Gastrocnemius medialis (tissue), 4 donors: ENCODE data around the gene HLCS. TPM values are rescaled to one million over a fixed set of nuclear protein-coding genes. Genes with fewer than 3 reads are reported as not detected.

Experiments used
- ATAC-seq, 2 donors: fragments of 150-250 bp; one replicate each; pipeline ENCODE4 v1.9.1; 2016
- DNase-seq, 2 donors: peaks; one replicate each; pipeline ENCODE4 v3.0.0-alpha.2; 2019
- H3K27ac ChIP-seq, 4 donors: fragments of 200-600 bp; sonication (generic); 1 replicate in 1 of 4; 2 replicates in 3 of 4; pipeline ENCODE4 v1.5.1; 2016 to 2018; ENCODE audit warnings: mild to moderate bottlenecking in 2 of 4, moderate library complexity in 1 of 4
- H3K27me3 ChIP-seq, 3 donors: fragments of 200-600 bp; sonication (generic) in 2 of 3; 1 replicate in 1 of 3; 2 replicates in 2 of 3; pipeline versions ENCODE4 v1.5.1 to v1.6.0; 2016 to 2019; ENCODE audit warnings: mild to moderate bottlenecking in 1 of 3, moderate library complexity in 1 of 3
- H3K36me3 ChIP-seq, 2 donors: fragments of 200-600 bp; sonication (generic) in 1 of 2; one replicate each; pipeline ENCODE4 v1.5.1; 2017 to 2018
- H3K4me1 ChIP-seq, 2 donors: fragments of 200-600 bp; sonication (generic) in 1 of 2; one replicate each; pipeline ENCODE4 v1.5.1; 2016 to 2017; ENCODE audit warnings: mild to moderate bottlenecking in 2 of 2
- H3K4me3 ChIP-seq, 4 donors: fragments of 200-600 bp; sonication (generic) in 3 of 4; 1 replicate in 1 of 4; 2 replicates in 3 of 4; pipeline ENCODE4 v1.5.1; 2016 to 2019; ENCODE audit warnings: mild to moderate bottlenecking in 2 of 4
- H3K9me3 ChIP-seq, 3 donors: fragments of 200-600 bp; sonication (generic) in 2 of 3; 1 replicate in 1 of 3; 2 replicates in 2 of 3; pipeline ENCODE4 v1.5.1; 2016 to 2019
- POLR2A ChIP-seq, 2 donors: fragments of 450-650 bp; IDR thresholded peaks; one replicate each; pipeline ENCODE4 v1.6.1; 2017; ENCODE audit warnings: antibody characterized with exemption in 2 of 2, mild to moderate bottlenecking in 2 of 2, moderate library complexity in 2 of 2
- in situ Hi-C, 4 donors: fragments of 200-750 bp; cut with MboI; loops; one replicate each; pipeline versions ENCODE4 v1.15.0 to v1.8.0; 2017; ENCODE audit warnings: low sequenced_read_pairs in 4 of 4
- intact Hi-C: fragments of 100-400 bp; cut with DNase I; formaldehyde crosslinking; loops from one replicate; pipeline ENCODE4 v1.15.1; 2023; ENCODE audit warnings: low total_unique reads
- total RNA-seq, 4 donors: library from RNA; depleted of rRNA; stranded (reverse); fragments of >200 nt; gene quantifications; one replicate each; pipeline versions ENCODE4 v1.1.0 to v1.2.3, GENCODE V29; 2016
- TF ChIP-seq, protein P1 (sequence below), 5 experiments: fragments of 450-650 bp in 3 of 5; fragments of 200-600 bp in 2 of 5; sonication (generic) in 2 of 5; IDR thresholded peaks in 4 of 5; conservative IDR thresholded peaks in 1 of 5; 1 replicate in 4 of 5; 2 replicates in 1 of 5; pipeline ENCODE4 v1.5.1; 2016 to 2019; ENCODE audit warnings: antibody characterized with exemption in 5 of 5, mild to moderate bottlenecking in 3 of 5, moderate library complexity in 3 of 5

The HLCS gene
- total RNA-seq, 4 donors from 2014 or later = 10.6 to 18.4 (median 15.4) TPM

DNA sequence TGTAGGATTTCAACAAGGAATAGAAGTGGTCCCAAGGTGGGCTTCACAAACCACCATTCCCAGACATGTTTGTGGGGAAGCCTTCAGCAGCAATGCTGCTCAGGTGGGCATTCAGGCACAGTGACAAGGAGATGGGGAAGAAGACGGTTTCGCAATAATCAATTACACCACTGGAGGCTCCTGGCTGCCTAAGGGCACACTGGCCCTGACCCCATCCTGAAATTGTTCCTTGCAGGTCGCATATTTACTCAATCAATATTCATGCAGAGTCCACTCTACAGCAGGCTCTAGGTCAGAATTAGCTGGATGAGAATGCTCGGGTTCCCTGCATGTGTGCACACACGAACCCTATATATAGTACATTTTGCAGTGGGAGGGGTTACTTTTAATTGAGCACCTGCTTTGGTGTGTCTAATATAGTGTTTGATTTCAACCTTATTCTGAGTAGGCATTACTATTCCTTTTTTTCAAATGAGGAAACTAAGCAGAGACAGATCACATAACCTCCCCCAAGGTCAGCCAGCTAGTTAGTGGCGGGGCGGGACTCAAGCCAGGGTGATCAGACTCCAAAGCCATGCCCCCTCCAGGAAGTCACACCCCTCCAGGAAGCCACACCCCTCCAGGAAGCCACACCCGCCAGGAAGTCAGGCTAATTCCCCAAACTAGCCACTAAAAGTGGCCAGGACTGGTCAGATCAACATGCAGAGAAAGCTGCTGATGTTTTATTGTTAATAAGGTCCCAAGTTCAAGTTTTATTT is 106.5 kb downstream of the HLCS start:
- H3K4me1 ChIP-seq = peaks cover 4 to 7% of the 10 kb centered on the region in 2 donors
- no peaks in the 10 kb centered on the region for H3K9me3 ChIP-seq
- in situ Hi-C loops = no loop called here
- peak overlapping the region in 3 of 4 donors; percentile 29 to 64 (median 37) for H3K27ac ChIP-seq
- H3K4me3 ChIP-seq = no peak overlapping the region
- intact Hi-C loops = loop anchor here (10.0 kb wide), 1 partner anchor 225 kb away; no protein-coding TSS in a partner anchor
- TF ChIP-seq POLR2A (IDR thresholded peaks at IDR 0.05) = peak; percentile 14 to 30
- TF ChIP-seq, protein P1, sequence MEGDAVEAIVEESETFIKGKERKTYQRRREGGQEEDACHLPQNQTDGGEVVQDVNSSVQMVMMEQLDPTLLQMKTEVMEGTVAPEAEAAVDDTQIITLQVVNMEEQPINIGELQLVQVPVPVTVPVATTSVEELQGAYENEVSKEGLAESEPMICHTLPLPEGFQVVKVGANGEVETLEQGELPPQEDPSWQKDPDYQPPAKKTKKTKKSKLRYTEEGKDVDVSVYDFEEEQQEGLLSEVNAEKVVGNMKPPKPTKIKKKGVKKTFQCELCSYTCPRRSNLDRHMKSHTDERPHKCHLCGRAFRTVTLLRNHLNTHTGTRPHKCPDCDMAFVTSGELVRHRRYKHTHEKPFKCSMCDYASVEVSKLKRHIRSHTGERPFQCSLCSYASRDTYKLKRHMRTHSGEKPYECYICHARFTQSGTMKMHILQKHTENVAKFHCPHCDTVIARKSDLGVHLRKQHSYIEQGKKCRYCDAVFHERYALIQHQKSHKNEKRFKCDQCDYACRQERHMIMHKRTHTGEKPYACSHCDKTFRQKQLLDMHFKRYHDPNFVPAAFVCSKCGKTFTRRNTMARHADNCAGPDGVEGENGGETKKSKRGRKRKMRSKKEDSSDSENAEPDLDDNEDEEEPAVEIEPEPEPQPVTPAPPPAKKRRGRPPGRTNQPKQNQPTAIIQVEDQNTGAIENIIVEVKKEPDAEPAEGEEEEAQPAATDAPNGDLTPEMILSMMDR (IDR thresholded peaks at IDR 0.05 in 4 of 5, conservative IDR thresholded peaks at IDR 0.05 in 1 of 5) = no peak
- DNase-seq (peak; percentile 42 to 55), ATAC-seq (peak; percentile 68 to 82)
- H3K27me3 ChIP-seq = no peaks in the 10 kb centered on the region
- H3K36me3 ChIP-seq = no peaks in the 10 kb centered on the region

DNA sequence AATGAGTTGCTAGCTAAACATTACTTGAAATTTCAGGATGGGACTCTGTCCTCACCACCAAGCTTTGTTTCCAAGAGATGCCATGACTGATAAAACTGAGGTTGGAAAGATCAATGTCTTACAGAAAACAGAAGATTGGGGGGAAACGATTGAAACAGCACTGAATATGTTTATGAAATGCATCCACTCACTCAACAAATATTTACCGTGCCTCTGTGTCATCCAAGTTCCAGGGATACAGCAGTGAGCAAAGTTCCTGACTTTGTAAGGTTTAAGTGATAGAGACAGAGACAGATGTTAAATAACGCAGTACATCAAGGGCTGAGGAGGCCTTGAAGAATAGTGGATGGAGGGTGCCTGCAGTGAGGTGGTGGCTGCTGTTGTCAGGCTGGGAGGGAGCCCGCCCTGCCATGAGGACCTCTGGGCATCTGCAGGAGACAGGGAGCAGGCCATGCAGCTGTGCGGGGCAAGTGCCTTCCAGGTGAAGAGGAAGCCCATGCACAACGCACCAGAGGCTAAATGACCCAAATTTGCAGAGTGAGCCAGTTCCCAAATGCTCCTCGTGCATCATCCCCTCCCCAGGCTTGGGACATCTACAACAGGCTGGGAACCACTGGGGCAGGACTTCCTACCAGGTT is 108.0 kb downstream of the HLCS start:
- ATAC-seq = no peak
- peaks cover 4 to 11% of the 10 kb centered on the region in 2 donors for H3K4me1 ChIP-seq
- no peaks in the 10 kb centered on the region for H3K9me3 ChIP-seq
- no peak for TF ChIP-seq POLR2A (IDR thresholded peaks at IDR 0.05)
- TF ChIP-seq, protein P1 (IDR thresholded peaks at IDR 0.05 in 4 of 5, conservative IDR thresholded peaks at IDR 0.05 in 1 of 5) = no peak
- H3K27me3 ChIP-seq = no peaks in the 10 kb centered on the region
- DNase-seq = no peak
- intact Hi-C loops (loop anchor here (10.0 kb wide), 1 partner anchor 224 kb away; no protein-coding TSS in a partner anchor), in situ Hi-C loops (no loop called here)
- H3K4me3 ChIP-seq = no peak overlapping the region
- H3K36me3 ChIP-seq = no peaks in the 10 kb centered on the region
- no peak overlapping the region for H3K27ac ChIP-seq

DNA sequence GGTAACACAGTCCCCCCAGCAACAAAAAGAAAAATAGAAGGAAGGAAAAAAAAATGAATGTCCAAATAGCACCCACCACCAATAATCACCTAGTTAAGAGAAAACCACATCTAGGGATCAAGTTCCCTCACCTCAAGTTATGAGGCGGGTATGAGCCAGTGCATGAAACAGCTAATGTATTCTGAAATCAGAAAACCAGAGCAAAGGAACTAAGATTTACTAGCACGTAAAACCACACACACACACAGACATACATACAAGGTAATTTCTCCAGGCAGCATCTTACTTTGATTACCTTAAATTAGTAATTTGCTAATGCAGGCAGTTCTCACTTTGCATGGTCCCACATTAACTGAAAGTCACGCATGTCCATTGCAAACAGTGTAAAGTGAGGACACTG is 109.8 kb downstream of the HLCS start:
- intact Hi-C loops = loop anchor here (10.0 kb wide), 1 partner anchor 222 kb away; no protein-coding TSS in a partner anchor
- peaks cover 4 to 11% of the 10 kb centered on the region in 2 donors for H3K4me1 ChIP-seq
- H3K36me3 ChIP-seq = no peaks in the 10 kb centered on the region
- in situ Hi-C loops = no loop called here
- DNase-seq = no peak
- TF ChIP-seq, protein P1 (IDR thresholded peaks at IDR 0.05 in 4 of 5, conservative IDR thresholded peaks at IDR 0.05 in 1 of 5) = no peak
- TF ChIP-seq POLR2A (IDR thresholded peaks at IDR 0.05) = no peak
- no peak for ATAC-seq
- no peak overlapping the region for H3K27ac ChIP-seq
- H3K9me3 ChIP-seq = no peaks in the 10 kb centered on the region
- H3K27me3 ChIP-seq = no peaks in the 10 kb centered on the region
- no peak overlapping the region for H3K4me3 ChIP-seq

DNA sequence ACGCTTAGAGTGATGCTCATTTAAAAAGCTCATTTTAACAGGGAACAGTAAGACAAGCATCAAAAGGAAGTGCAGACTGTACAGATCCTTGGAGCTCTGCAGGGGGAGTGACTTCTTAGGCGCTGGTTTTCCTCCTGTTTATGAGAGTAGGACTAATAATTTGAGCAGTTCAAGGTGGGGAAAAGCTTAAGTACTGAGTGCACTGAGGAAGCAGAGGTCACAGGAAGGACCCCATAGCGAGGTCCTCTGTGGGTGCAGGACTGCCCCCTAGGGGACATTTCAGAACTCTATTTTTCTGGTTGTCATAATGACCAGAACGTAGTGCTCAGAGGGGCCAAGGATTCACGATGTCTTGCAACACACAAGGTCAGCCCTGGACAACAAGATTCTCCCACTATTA is 112.1 kb downstream of the HLCS start:
- in situ Hi-C loops = no loop called here
- no peaks in the 10 kb centered on the region for H3K36me3 ChIP-seq
- no peak for DNase-seq
- H3K4me3 ChIP-seq = no peak overlapping the region
- TF ChIP-seq POLR2A (IDR thresholded peaks at IDR 0.05) = no peak
- TF ChIP-seq, protein P1 (IDR thresholded peaks at IDR 0.05 in 4 of 5, conservative IDR thresholded peaks at IDR 0.05 in 1 of 5) = peak in 4 of 5 experiments; percentile 9 to 62 (median 45)
- peak in 1 of 2 donors; percentile 66 for ATAC-seq
- no peak overlapping the region for H3K27ac ChIP-seq
- peaks cover 3 to 5% of the 10 kb centered on the region in 2 donors for H3K4me1 ChIP-seq
- intact Hi-C loops = loop anchor here (5.0 to 10.0 kb wide), 2 partner anchors 107 to 220 kb away; no protein-coding TSS in a partner anchor
- H3K9me3 ChIP-seq = no peaks in the 10 kb centered on the region
- no peaks in the 10 kb centered on the region for H3K27me3 ChIP-seq
